ENCODE results near the gene ALK. TPM values are rescaled to one million over a fixed set of nuclear protein-coding genes. Genes with fewer than 3 reads are reported as not detected.
"Not testable (repeated sequence)": the region's sequence is repeated elsewhere in the genome, so short reads cannot be mapped to it uniquely, and the experiment has no call there.

The ALK gene
- total RNA-seq, 3 donors from 2014 or later: not detected

DNA sequence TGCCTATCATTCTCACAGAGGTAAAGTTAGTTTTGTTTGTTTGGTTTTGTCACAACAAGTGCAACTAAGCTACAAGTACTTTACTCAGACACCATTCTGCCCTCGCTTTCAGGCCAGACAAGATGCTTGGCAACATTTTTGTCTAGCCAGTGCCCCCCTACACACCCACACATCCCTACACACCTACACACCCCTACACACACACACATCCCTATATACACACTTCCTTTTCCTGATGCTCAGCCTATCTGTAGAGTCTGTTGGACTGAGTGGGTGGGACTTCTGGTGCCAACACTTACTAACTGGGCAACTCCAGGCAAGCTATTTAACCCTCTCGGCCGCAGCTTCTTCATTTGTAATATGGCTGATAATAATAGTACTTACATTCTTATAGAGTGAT, 161.4 kb downstream of the ALK start:
- no peaks in the 10 kb centered on the region for H3K4me1 Mint-ChIP-seq (ENCODE audit: low read depth)
- no peaks in the 10 kb centered on the region for H3K9me3 Mint-ChIP-seq
- peaks cover 2% of the 10 kb centered on the region for H3K27me3 Mint-ChIP-seq (ENCODE audit: low read depth)
- DNase-seq (no peak), ATAC-seq (no peak)
- no peak overlapping the region for H3K4me3 Mint-ChIP-seq
- H3K36me3 Mint-ChIP-seq (ENCODE audit: insufficient read depth): no peaks in the 10 kb centered on the region

DNA sequence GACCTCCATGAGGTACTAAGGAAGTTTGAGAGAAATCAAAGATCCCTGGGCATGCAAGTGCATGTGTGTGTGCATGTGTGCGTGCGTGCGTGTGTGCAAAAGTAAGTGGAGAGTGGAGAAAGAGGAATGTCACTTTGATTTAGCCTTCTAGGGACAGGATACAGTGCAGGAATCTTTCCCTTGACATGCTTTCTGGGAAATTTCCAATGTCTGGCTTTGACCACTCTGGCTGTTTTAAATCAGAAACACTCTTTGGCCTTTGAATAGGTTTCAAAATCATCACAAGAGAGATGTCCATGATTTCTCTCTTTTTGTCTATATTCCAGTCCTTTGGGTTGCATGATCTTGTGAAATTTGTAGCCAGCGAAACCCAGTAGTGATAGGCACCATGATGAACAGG, 162.0 kb downstream of the ALK start:
- Mint-ChIP-seq H3K36me3 (ENCODE audit: insufficient read depth) (no peaks in the 10 kb centered on the region), H3K9me3 (no peaks in the 10 kb centered on the region), H3K4me1 (ENCODE audit: low read depth) (no peaks in the 10 kb centered on the region), H3K4me3 (no peak overlapping the region), H3K27me3 (ENCODE audit: low read depth) (peaks cover 2% of the 10 kb centered on the region)
- no peak for ATAC-seq
- no peak for DNase-seq

DNA sequence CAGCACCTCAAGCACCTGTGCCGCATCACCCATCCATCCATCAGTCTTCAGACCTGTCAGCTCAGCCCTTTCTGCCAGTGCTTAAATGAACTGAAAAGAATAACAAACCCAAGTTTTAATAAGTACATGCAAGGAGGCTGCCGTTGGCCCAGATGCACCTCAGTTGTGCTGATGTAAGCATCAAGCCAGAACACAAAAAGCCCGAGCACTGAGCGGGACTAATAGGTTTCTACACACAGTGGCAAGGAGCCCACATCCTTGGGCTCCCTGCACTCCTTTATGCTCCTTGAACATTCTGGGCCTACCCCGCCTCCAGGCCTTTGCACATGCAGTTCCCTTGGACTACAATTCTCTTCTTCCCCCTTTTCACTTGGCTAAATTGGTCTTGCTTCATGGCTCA, 165.6 kb downstream of the ALK start:
- Mint-ChIP-seq H3K9me3 (no peaks in the 10 kb centered on the region), H3K27me3 (ENCODE audit: low read depth) (peaks cover 2% of the 10 kb centered on the region), H3K36me3 (ENCODE audit: insufficient read depth) (no peaks in the 10 kb centered on the region), H3K4me3 (no peak overlapping the region), H3K4me1 (ENCODE audit: low read depth) (no peaks in the 10 kb centered on the region)
- no peak for ATAC-seq
- DNase-seq: no peak

DNA sequence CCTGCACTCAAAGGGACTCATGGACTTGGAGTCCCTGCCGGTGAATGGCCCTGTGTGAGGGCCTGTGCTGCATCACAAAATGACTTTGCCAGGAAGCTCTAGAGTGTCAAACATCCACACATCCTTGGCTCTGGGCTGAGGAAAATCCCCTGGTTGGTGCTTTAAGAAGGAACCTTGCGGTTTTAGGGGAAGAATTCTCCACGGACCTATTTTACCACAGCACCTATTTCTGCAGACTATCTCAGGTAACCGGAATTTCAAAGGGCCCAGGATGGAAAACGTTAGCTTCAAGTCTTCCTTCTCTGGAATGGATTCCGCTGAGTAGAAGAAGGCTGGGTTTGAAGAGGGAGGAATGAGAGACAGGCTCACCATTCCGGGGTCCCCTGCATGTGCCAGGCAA, 166.2 kb downstream of the ALK start:
- Mint-ChIP-seq H3K27me3 (ENCODE audit: low read depth) (peaks cover 2% of the 10 kb centered on the region), H3K36me3 (ENCODE audit: insufficient read depth) (no peaks in the 10 kb centered on the region), H3K4me1 (ENCODE audit: low read depth) (no peaks in the 10 kb centered on the region), H3K9me3 (no peaks in the 10 kb centered on the region), H3K4me3 (no peak overlapping the region)
- ATAC-seq: no peak
- DNase-seq: no peak

GRCh38 chr2:29753671-29754444, 167.5 kb downstream of the ALK start:
- Mint-ChIP-seq H3K4me1 (ENCODE audit: low read depth) (no peaks in the 10 kb centered on the region), H3K36me3 (ENCODE audit: insufficient read depth) (no peaks in the 10 kb centered on the region)

GRCh38 chr2:29751390-29751789, 170.0 kb downstream of the ALK start:
- ATAC-seq (no peak), DNase-seq (no peak)
- Mint-ChIP-seq H3K4me3 (no peak overlapping the region), H3K27me3 (ENCODE audit: low read depth) (peaks cover 2% of the 10 kb centered on the region), H3K36me3 (ENCODE audit: insufficient read depth) (no peaks in the 10 kb centered on the region), H3K4me1 (ENCODE audit: low read depth) (no peaks in the 10 kb centered on the region), H3K9me3 (no peaks in the 10 kb centered on the region)

More at GRCh38 chr2:29753671-29754444, 167.5 kb downstream of the ALK start:
- Mint-ChIP-seq H3K4me3 (no peak overlapping the region), H3K9me3 (no peaks in the 10 kb centered on the region), H3K27me3 (ENCODE audit: low read depth) (peaks cover 2% of the 10 kb centered on the region)
- ATAC-seq: no peak
- no peak for DNase-seq

DNA sequence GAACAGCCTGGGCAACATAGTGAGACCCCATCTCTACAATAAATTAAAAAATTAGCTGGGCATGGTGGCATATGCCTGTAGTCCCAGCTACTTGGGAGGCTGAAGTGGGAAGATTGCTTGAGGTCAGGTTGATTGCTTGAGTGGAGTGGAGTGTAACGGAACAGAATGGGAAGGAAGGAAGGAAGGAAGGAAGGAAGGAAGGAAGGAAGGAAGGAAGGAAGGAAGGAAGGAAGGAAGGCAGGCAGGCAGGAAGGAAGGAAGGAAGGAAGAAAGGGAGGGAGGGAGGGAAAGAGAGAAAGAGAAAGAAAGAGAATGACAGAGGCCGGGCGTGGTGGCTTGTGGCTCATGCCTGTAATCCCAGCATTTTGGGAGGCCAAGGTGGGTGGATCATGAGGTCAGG, 170.9 kb downstream of the ALK start:
- not testable (repeated sequence) for H3K4me1 Mint-ChIP-seq (ENCODE audit: low read depth); H3K27me3 Mint-ChIP-seq (ENCODE audit: low read depth); DNase-seq; H3K36me3 Mint-ChIP-seq (ENCODE audit: insufficient read depth); ATAC-seq; H3K9me3 Mint-ChIP-seq; H3K4me3 Mint-ChIP-seq

GRCh38 chr2:29749843-29750242, 171.5 kb downstream of the ALK start:
- H3K4me3 Mint-ChIP-seq: no peak overlapping the region
- no peak for DNase-seq
- H3K9me3 Mint-ChIP-seq: no peaks in the 10 kb centered on the region
- ATAC-seq: no peak
- H3K36me3 Mint-ChIP-seq (ENCODE audit: insufficient read depth): no peaks in the 10 kb centered on the region
- H3K27me3 Mint-ChIP-seq (ENCODE audit: low read depth): peaks cover 2% of the 10 kb centered on the region
- H3K4me1 Mint-ChIP-seq (ENCODE audit: low read depth): no peaks in the 10 kb centered on the region

DNA sequence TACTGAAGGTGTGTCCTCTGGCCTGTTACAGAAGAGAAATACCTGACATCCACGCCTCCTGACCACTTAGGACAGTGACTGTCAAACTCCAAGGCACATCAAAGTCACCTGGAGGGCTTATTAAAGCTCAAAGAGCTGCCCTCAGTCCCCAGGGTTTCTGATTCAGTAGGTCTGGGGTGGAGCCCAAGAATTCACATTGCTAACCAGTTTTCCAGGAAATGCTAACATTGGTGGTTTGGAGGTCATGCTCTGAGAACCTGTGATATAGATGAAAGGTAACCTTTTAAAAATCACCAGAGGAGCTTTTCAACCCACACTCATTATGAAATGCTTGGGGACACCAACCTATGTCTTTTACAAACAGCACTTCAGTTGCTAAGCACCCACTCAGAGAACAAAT, 172.3 kb downstream of the ALK start:
- Mint-ChIP-seq H3K27me3 (ENCODE audit: low read depth) (peaks cover 2% of the 10 kb centered on the region), H3K4me1 (ENCODE audit: low read depth) (no peaks in the 10 kb centered on the region), H3K9me3 (no peaks in the 10 kb centered on the region), H3K4me3 (no peak overlapping the region), H3K36me3 (ENCODE audit: insufficient read depth) (no peaks in the 10 kb centered on the region)
- ATAC-seq (no peak), DNase-seq (no peak)

GRCh38 chr2:29747786-29748470, 173.5 kb downstream of the ALK start:
- Mint-ChIP-seq H3K36me3 (ENCODE audit: insufficient read depth) (no peaks in the 10 kb centered on the region), H3K4me3 (no peak overlapping the region), H3K9me3 (no peaks in the 10 kb centered on the region), H3K27me3 (ENCODE audit: low read depth) (peaks cover 2% of the 10 kb centered on the region), H3K4me1 (ENCODE audit: low read depth) (no peaks in the 10 kb centered on the region)
- DNase-seq (no peak), ATAC-seq (peak; percentile 93 to 96)

DNA sequence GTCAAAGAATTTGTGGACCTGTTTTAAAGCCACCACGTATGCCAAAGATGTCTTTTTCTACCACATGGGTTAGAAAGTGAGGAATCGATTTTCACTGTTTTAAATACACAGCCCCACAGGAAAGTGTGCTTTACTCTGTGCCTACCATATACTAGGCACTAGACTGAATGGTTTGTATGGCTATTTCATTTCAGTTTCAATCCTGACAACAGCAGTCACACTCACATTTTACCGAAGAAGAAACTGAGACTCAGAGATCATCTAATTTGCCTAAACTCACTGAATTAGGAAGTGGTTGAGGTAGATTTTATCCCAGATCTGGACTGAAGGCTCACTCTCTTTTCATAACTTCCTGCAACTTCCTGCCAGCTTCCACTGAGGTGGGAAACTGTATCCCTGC, 176.4 kb downstream of the ALK start:
- DNase-seq (no peak), ATAC-seq (no peak)
- no peaks in the 10 kb centered on the region for H3K9me3 Mint-ChIP-seq
- H3K4me1 Mint-ChIP-seq (ENCODE audit: low read depth): no peaks in the 10 kb centered on the region
- no peaks in the 10 kb centered on the region for H3K27me3 Mint-ChIP-seq (ENCODE audit: low read depth)
- no peaks in the 10 kb centered on the region for H3K36me3 Mint-ChIP-seq (ENCODE audit: insufficient read depth)
- H3K4me3 Mint-ChIP-seq: no peak overlapping the region

- Mint-ChIP-seq H3K36me3 (ENCODE audit: insufficient read depth) (no peaks in the 10 kb centered on the region), H3K4me3 (no peak overlapping the region), H3K27me3 (ENCODE audit: low read depth) (peaks cover 2% of the 10 kb centered on the region), H3K9me3 (no peaks in the 10 kb centered on the region), H3K4me1 (ENCODE audit: low read depth) (no peaks in the 10 kb centered on the region)
- no peak for ATAC-seq
- no peak for DNase-seq
These were observed 177.9 kb downstream of the ALK start for GRCh38 chr2:29743516-29743915.

GRCh38 chr2:29742656-29743055, 178.7 kb downstream of the ALK start:
- ATAC-seq: no peak

DNA sequence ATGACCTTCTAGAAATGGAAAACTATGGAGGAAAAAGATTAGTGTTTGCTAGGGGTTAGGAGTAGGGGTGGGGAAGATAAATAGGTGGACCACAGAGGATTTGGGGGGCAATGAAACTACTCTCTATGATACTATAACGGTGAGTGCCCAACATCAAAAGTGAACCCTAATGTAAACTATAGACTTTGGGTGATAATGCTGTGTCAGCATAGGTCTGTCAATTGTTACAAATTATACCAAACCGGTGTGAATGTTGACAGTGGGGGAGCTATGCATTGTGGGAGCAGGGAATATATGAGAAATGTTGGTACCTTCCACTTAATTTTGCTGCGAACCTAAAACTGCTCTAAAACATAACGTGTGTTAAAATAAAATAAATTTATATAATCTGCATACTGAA, 180.3 kb downstream of the ALK start:
- DNase-seq: no peak
- no peak overlapping the region for H3K4me3 Mint-ChIP-seq
- H3K27me3 Mint-ChIP-seq (ENCODE audit: low read depth): peaks cover 9% of the 10 kb centered on the region
- no peak for ATAC-seq
- no peaks in the 10 kb centered on the region for H3K36me3 Mint-ChIP-seq (ENCODE audit: insufficient read depth)
- H3K4me1 Mint-ChIP-seq (ENCODE audit: low read depth): no peaks in the 10 kb centered on the region
- no peaks in the 10 kb centered on the region for H3K9me3 Mint-ChIP-seq

More at GRCh38 chr2:29742656-29743055, 178.7 kb downstream of the ALK start:
- Mint-ChIP-seq H3K27me3 (ENCODE audit: low read depth) (peaks cover 4% of the 10 kb centered on the region), H3K9me3 (no peaks in the 10 kb centered on the region), H3K36me3 (ENCODE audit: insufficient read depth) (no peaks in the 10 kb centered on the region), H3K4me3 (no peak overlapping the region), H3K4me1 (ENCODE audit: low read depth) (no peaks in the 10 kb centered on the region)
- DNase-seq: no peak

DNA sequence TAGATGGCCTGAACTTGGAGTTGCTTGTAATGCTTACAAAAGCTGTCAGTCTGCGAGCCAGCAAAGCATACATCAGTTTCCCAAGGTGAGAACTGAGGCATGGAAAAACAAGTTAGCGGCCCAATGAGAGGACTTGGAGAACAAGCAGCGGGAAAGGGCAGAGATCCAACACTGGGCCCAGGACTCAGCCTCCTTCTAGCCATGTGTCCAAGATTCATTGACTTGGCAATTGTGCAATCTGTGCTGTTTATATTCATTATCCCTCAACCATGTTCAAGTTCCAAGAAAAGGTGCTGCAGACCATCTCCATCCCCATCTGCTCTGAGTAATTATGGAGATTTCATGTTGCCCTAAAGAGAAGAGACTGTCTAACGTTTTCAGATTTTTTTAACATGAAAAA, 187.4 kb downstream of the ALK start:
- no peak for DNase-seq
- Mint-ChIP-seq H3K4me3 (no peak overlapping the region), H3K9me3 (no peaks in the 10 kb centered on the region), H3K4me1 (ENCODE audit: low read depth) (no peaks in the 10 kb centered on the region), H3K36me3 (ENCODE audit: insufficient read depth) (no peaks in the 10 kb centered on the region), H3K27me3 (ENCODE audit: low read depth) (peaks cover 11% of the 10 kb centered on the region)
- no peak for ATAC-seq
